Measurements from ENCODE around the gene LZTR1.

DNA sequence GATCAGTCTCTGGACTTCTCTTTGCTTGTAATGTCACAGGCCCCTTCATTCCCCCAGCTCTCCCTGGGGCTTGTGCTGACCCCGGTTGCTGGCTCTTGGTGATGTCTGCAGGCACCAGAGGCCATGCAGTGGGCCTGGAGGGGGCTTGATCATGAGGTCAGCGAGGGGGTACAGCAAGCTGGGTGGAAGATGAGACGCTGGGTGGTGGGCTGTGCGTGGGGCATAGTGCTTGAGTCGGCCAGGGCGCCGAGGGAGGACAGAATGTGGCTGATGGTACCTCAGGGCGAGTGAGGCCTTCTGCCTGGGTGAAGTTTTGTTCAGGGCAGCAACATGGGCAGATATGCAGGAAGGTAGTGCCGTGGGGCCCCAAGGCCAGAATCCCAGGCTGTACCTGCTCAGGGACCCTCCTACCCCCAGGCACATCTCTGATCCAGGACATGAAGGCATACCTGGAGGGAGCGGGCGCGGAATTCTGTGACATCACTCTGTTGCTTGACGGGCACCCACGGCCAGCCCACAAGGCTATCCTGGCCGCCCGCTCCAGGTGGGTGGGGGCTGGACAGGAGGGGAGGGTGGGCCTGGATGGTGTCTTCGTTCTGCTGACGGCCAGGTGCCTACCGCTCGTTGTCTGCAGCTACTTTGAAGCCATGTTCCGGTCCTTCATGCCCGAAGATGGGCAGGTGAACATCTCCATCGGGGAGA lies 13.4 kb downstream of the LZTR1 start:
- TF ChIP-seq CTCF (IDR thresholded peaks at IDR 0.05) = no peak
- TF ChIP-seq POLR2A (IDR thresholded peaks at IDR 0.05) = no peak

Data from heart left ventricle (tissue), 13 donors.